Gastroesophageal sphincter (tissue), 3 donors: ENCODE data around the gene IDH3A.

Experiments used
- POLR2A ChIP-seq, 2 donors: fragments of 450-650 bp; IDR thresholded peaks; one replicate each; pipeline ENCODE4 v1.6.1; 2017; ENCODE audit warnings: antibody characterized with exemption in 2 of 2, mild to moderate bottlenecking in 2 of 2, moderate library complexity in 1 of 2
- POLR2AphosphoS5 ChIP-seq: sonication (generic); formaldehyde crosslinking; IDR thresholded peaks from one replicate; pipeline ENCODE4 v1.6.1; 2017; ENCODE audit warnings: antibody characterized with exemption
- TF ChIP-seq, protein P1 (sequence below), 4 experiments: fragments of 200-600 bp in 2 of 4; fragments of 450-650 bp in 2 of 4; sonication (generic) in 1 of 4; IDR thresholded peaks; one replicate each; pipeline ENCODE4 v1.5.1; 2017 to 2019; ENCODE audit warnings: antibody characterized with exemption in 4 of 4, mild to moderate bottlenecking in 2 of 4, moderate library complexity in 2 of 4

DNA sequence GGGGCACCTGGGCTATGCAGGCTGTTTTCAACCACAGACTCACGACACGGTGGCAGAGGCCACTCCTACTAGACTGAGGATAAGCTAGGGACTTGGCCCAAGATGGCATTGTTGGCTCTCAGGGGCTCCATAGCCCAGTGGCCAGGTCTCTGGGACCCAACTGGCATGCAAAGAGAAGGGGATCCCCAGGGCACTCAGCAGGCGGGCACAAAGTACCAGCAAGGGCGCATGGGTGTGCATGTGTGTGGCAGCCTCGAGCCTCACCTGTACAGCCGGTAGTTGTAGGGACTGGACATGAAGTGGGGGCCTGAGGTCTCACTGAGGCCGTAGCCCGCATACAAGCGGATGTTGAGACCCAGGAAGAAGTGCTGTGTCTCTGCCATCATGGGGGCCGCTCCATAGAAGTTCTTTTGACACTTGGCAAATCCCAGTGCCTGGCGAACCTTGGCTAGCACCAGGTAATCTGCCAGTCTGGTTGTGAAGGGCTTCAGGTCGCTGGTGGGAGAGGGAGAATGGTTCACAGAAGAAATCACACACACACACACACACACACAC is 30.2 kb downstream of the IDH3A start:
- TF ChIP-seq, protein P1, sequence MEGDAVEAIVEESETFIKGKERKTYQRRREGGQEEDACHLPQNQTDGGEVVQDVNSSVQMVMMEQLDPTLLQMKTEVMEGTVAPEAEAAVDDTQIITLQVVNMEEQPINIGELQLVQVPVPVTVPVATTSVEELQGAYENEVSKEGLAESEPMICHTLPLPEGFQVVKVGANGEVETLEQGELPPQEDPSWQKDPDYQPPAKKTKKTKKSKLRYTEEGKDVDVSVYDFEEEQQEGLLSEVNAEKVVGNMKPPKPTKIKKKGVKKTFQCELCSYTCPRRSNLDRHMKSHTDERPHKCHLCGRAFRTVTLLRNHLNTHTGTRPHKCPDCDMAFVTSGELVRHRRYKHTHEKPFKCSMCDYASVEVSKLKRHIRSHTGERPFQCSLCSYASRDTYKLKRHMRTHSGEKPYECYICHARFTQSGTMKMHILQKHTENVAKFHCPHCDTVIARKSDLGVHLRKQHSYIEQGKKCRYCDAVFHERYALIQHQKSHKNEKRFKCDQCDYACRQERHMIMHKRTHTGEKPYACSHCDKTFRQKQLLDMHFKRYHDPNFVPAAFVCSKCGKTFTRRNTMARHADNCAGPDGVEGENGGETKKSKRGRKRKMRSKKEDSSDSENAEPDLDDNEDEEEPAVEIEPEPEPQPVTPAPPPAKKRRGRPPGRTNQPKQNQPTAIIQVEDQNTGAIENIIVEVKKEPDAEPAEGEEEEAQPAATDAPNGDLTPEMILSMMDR (IDR thresholded peaks at IDR 0.05) = no peak
- TF ChIP-seq POLR2A (IDR thresholded peaks at IDR 0.05) (no peak), POLR2AphosphoS5 (no peak)
